HepG2 (cell line): ENCODE data around the gene HSF4. TPM values are rescaled to one million over a fixed set of nuclear protein-coding genes. Genes with fewer than 3 reads are reported as not detected.
A peak's percentile ranks its signal among the peaks of the same experiment; 100 is the strongest.

Source experiments
- MZF1 ChIP-seq: sonication (generic); formaldehyde crosslinking; IDR thresholded peaks from 2 replicates; pipeline ENCODE4 v1.8.1; 2023; ENCODE audit warnings: mild to moderate bottlenecking, missing genetic modification reagents, borderline replicate concordance
- PPARG ChIP-seq: conservative IDR thresholded peaks from 2 replicates; pipeline ENCODE4 v1.6.1; 2016; ENCODE audit warnings: missing biosample characterization, missing genetic modification reagents
- PRMT3 ChIP-seq: sonication (generic); formaldehyde crosslinking; IDR thresholded peaks from 2 replicates; pipeline ENCODE4 v1.8.1; 2022; ENCODE audit warnings: low read depth, mild to moderate bottlenecking, moderate library complexity, missing genetic modification reagents, borderline replicate concordance
- RBFOX2 ChIP-seq: fragments of 200-400 bp; formaldehyde crosslinking; IDR thresholded peaks from 2 replicates; pipeline ENCODE4 v1.6.1; 2017; ENCODE audit warnings: low read depth, mild to moderate bottlenecking, low read length
- RFX1 ChIP-seq: fragments of 450-650 bp; IDR thresholded peaks from 2 replicates; pipeline ENCODE4 v1.6.1; 2017
- SMAD9 ChIP-seq: sonication (generic); formaldehyde crosslinking; IDR thresholded peaks from 2 replicates; pipeline ENCODE4 v1.5.1; 2020; ENCODE audit warnings: mild to moderate bottlenecking, missing genetic modification reagents
- ZBTB20 ChIP-seq: sonication (generic); formaldehyde crosslinking; IDR thresholded peaks from 2 replicates; pipeline ENCODE4 v1.8.1; 2023; ENCODE audit warnings: missing genetic modification reagents, low read depth, mild to moderate bottlenecking, borderline replicate concordance
- ZNF121 ChIP-seq: sonication (generic); formaldehyde crosslinking; IDR thresholded peaks from 2 replicates; pipeline ENCODE4 v1.5.0; 2020; ENCODE audit warnings: mild to moderate bottlenecking, missing genetic modification reagents
- ZNF296 ChIP-seq: sonication (generic); formaldehyde crosslinking; conservative IDR thresholded peaks from 2 replicates; pipeline ENCODE4 v1.5.0; 2020; ENCODE audit warnings: mild to moderate bottlenecking, missing genetic modification reagents
- ZNF3 ChIP-seq: IDR thresholded peaks from 2 replicates; pipeline ENCODE4 v1.7.0; 2017; ENCODE audit warnings: inconsistent platforms
- ZNF552 ChIP-seq: sonication (generic); formaldehyde crosslinking; IDR thresholded peaks from 2 replicates; pipeline ENCODE4 v1.9.0; 2022; ENCODE audit warnings: missing genetic modification reagents, mild to moderate bottlenecking, borderline replicate concordance
- ZNF713 ChIP-seq: sonication (generic); formaldehyde crosslinking; IDR thresholded peaks from 2 replicates; pipeline ENCODE4 v1.4.0; 2020; ENCODE audit warnings: mild to moderate bottlenecking, missing genetic modification reagents
- ZNF724P ChIP-seq: sonication (generic); formaldehyde crosslinking; IDR thresholded peaks from 2 replicates; pipeline ENCODE4 v1.8.0; 2022; ENCODE audit warnings: missing genetic modification reagents, borderline replicate concordance
- ZNF879 ChIP-seq: sonication (generic); formaldehyde crosslinking; IDR thresholded peaks from 2 replicates; pipeline ENCODE4 v1.8.1; 2023; ENCODE audit warnings: missing genetic modification reagents
- polyA plus RNA-seq, 8 experiments: library from polyadenylated mRNA; depleted of rRNA in 3 of 8; stranded (reverse) in 7 of 8; unstranded in 1 of 8; fragments of >200 nt; fragmentation: Illumina TruSeq in 4 of 8; extraction: Trizol in 4 of 8; gene quantifications; 2 replicates each; pipeline versions ENCODE4 v1.2.1 to v1.2.3, GENCODE V29; 2011 to 2016; ENCODE audit warnings: low read depth in 4 of 8, missing spikeins in 1 of 8, mixed read lengths in 1 of 8; ENCODE audit not compliant: insufficient read depth in 1 of 8
- total RNA-seq, 5 experiments: library from RNA; depleted of rRNA; stranded (reverse); fragments of >200 nt; fragmentation: Illumina TruSeq; extraction: Trizol; gene quantifications; 2 replicates each; pipeline ENCODE4 v1.2.3, GENCODE V29; 2016; ENCODE audit warnings: low read depth in 1 of 5
- TF ChIP-seq, protein P1 (sequence below): sonication (generic); formaldehyde crosslinking; IDR thresholded peaks from 2 replicates; pipeline ENCODE4 v1.4.0; 2020; ENCODE audit warnings: missing genetic modification reagents
- TF ChIP-seq, protein P2 (sequence below): sonication (generic); formaldehyde crosslinking; IDR thresholded peaks from 2 replicates; pipeline ENCODE4 v1.4.0; 2020; ENCODE audit warnings: missing genetic modification reagents
- TF ChIP-seq, protein P3 (sequence below): sonication (generic); formaldehyde crosslinking; IDR thresholded peaks from 2 replicates; pipeline ENCODE4 v1.5.1; 2020; ENCODE audit warnings: missing genetic modification reagents, mild to moderate bottlenecking, borderline replicate concordance
- TF ChIP-seq, protein P4 (sequence below): sonication (generic); formaldehyde crosslinking; IDR thresholded peaks from 2 replicates; pipeline ENCODE4 v1.4.0; 2020; ENCODE audit warnings: mild to moderate bottlenecking, missing genetic modification reagents
- TF ChIP-seq, protein P5 (sequence below): sonication (generic); formaldehyde crosslinking; IDR thresholded peaks from 2 replicates; pipeline ENCODE4 v1.4.0; 2020; ENCODE audit warnings: missing genetic modification reagents

Gene HSF4
- total and polyA plus RNA-seq, 2 of the 13 experiments (the other 11 are each of a cell fraction or from before 2014, with no cell fraction given) = 3.5 to 16.9 TPM

DNA sequence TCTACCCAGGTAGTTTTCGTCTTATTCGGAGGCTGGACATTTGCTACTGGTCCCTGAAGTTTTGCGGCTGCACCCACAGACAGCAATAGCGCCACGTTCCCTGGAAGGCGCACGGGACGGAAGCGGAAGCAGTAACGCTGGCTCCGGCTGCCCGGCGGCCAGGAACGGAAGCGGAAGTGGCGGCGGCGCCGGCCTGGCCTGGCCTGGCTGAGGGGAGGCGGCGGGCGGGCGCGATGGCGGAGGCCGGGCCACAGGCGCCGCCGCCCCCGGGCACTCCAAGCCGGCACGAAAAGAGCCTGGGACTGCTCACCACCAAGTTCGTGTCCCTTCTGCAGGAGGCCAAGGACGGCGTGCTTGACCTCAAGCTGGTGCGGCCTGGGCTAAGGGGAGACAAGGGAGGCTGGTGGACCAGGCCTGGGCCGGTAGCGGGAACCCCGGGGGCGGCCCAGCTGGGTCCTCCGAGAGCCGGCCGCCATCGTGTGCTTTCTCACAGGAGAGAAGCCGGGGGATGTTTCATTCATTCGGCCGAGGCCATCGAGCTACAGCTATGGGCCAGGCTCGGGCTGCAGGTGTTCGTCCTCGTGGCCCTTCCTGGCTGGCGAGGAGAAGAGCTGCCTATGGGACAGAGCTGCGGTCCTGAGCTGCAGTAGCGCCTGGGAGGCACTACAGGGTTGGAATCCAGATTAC lies 27.6 kb downstream of the HSF4 start, which contains the start of gene E2F4 (continued):
- TF ChIP-seq ZNF713 (CRISPR knock-in tag) (no peak), ZNF879 (CRISPR knock-in tag) (no peak), RBFOX2 (peak; percentile 95), RFX1 (no peak), ZNF296 (no peak; the same call in 1 of the 2 replicates), PRMT3 (CRISPR knock-in tag) (no peak), ZNF552 (no peak), PPARG (no peak; the same call in 1 of the 2 replicates), MZF1 (CRISPR knock-in tag) (no peak), ZNF121 (CRISPR knock-in tag) (peak; percentile 77), ZNF724P (CRISPR knock-in tag) (peak; percentile 63; the same call in 1 of the 2 replicates), SMAD9 (CRISPR knock-in tag) (0 out of 2 replicates have a peak, but pooled peaks have one; percentile 9), ZBTB20 (CRISPR knock-in tag) (peak; percentile 41; the same call in 1 of the 2 replicates), ZNF3 (CRISPR knock-in tag) (no peak)
- TF ChIP-seq, protein P1, sequence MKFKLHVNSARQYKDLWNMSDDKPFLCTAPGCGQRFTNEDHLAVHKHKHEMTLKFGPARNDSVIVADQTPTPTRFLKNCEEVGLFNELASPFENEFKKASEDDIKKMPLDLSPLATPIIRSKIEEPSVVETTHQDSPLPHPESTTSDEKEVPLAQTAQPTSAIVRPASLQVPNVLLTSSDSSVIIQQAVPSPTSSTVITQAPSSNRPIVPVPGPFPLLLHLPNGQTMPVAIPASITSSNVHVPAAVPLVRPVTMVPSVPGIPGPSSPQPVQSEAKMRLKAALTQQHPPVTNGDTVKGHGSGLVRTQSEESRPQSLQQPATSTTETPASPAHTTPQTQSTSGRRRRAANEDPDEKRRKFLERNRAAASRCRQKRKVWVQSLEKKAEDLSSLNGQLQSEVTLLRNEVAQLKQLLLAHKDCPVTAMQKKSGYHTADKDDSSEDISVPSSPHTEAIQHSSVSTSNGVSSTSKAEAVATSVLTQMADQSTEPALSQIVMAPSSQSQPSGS (CRISPR knock-in tag) = peak; percentile 82; the same call in 1 of the 2 replicates
- TF ChIP-seq, protein P2, sequence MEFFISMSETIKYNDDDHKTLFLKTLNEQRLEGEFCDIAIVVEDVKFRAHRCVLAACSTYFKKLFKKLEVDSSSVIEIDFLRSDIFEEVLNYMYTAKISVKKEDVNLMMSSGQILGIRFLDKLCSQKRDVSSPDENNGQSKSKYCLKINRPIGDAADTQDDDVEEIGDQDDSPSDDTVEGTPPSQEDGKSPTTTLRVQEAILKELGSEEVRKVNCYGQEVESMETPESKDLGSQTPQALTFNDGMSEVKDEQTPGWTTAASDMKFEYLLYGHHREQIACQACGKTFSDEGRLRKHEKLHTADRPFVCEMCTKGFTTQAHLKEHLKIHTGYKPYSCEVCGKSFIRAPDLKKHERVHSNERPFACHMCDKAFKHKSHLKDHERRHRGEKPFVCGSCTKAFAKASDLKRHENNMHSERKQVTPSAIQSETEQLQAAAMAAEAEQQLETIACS (CRISPR knock-in tag) = peak; percentile 66
- TF ChIP-seq, protein P3, sequence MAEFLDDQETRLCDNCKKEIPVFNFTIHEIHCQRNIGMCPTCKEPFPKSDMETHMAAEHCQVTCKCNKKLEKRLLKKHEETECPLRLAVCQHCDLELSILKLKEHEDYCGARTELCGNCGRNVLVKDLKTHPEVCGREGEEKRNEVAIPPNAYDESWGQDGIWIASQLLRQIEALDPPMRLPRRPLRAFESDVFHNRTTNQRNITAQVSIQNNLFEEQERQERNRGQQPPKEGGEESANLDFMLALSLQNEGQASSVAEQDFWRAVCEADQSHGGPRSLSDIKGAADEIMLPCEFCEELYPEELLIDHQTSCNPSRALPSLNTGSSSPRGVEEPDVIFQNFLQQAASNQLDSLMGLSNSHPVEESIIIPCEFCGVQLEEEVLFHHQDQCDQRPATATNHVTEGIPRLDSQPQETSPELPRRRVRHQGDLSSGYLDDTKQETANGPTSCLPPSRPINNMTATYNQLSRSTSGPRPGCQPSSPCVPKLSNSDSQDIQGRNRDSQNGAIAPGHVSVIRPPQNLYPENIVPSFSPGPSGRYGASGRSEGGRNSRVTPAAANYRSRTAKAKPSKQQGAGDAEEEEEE (CRISPR knock-in tag) = 0 out of 2 replicates have a peak, but pooled peaks have one; percentile 82
- TF ChIP-seq, protein P4, sequence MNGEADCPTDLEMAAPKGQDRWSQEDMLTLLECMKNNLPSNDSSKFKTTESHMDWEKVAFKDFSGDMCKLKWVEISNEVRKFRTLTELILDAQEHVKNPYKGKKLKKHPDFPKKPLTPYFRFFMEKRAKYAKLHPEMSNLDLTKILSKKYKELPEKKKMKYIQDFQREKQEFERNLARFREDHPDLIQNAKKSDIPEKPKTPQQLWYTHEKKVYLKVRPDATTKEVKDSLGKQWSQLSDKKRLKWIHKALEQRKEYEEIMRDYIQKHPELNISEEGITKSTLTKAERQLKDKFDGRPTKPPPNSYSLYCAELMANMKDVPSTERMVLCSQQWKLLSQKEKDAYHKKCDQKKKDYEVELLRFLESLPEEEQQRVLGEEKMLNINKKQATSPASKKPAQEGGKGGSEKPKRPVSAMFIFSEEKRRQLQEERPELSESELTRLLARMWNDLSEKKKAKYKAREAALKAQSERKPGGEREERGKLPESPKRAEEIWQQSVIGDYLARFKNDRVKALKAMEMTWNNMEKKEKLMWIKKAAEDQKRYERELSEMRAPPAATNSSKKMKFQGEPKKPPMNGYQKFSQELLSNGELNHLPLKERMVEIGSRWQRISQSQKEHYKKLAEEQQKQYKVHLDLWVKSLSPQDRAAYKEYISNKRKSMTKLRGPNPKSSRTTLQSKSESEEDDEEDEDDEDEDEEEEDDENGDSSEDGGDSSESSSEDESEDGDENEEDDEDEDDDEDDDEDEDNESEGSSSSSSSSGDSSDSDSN (CRISPR knock-in tag) = peak; percentile 90; the same call in 1 of the 2 replicates
- TF ChIP-seq, protein P5, sequence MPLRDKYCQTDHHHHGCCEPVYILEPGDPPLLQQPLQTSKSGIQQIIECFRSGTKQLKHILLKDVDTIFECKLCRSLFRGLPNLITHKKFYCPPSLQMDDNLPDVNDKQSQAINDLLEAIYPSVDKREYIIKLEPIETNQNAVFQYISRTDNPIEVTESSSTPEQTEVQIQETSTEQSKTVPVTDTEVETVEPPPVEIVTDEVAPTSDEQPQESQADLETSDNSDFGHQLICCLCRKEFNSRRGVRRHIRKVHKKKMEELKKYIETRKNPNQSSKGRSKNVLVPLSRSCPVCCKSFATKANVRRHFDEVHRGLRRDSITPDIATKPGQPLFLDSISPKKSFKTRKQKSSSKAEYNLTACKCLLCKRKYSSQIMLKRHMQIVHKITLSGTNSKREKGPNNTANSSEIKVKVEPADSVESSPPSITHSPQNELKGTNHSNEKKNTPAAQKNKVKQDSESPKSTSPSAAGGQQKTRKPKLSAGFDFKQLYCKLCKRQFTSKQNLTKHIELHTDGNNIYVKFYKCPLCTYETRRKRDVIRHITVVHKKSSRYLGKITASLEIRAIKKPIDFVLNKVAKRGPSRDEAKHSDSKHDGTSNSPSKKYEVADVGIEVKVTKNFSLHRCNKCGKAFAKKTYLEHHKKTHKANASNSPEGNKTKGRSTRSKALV (CRISPR knock-in tag) = peak; percentile 83
